Uterus (tissue), 2 donors: ENCODE measurements around the gene A1BG.

ENCODE experiments used
- POLR2A ChIP-seq, 2 donors: fragments of 450-650 bp; IDR thresholded peaks; one replicate each; pipeline ENCODE4 v1.6.1; 2016; ENCODE audit warnings: antibody characterized with exemption in 2 of 2, mild to moderate bottlenecking in 1 of 2, moderate library complexity in 1 of 2
- TF ChIP-seq, protein P1 (sequence below), 4 experiments: fragments of 200-600 bp in 2 of 4; fragments of 450-650 bp in 2 of 4; sonication (generic) in 2 of 4; IDR thresholded peaks; one replicate each; pipeline ENCODE4 v1.5.1; 2016 to 2019; ENCODE audit warnings: antibody characterized with exemption in 4 of 4, mild to moderate bottlenecking in 2 of 4, moderate library complexity in 1 of 4

DNA sequence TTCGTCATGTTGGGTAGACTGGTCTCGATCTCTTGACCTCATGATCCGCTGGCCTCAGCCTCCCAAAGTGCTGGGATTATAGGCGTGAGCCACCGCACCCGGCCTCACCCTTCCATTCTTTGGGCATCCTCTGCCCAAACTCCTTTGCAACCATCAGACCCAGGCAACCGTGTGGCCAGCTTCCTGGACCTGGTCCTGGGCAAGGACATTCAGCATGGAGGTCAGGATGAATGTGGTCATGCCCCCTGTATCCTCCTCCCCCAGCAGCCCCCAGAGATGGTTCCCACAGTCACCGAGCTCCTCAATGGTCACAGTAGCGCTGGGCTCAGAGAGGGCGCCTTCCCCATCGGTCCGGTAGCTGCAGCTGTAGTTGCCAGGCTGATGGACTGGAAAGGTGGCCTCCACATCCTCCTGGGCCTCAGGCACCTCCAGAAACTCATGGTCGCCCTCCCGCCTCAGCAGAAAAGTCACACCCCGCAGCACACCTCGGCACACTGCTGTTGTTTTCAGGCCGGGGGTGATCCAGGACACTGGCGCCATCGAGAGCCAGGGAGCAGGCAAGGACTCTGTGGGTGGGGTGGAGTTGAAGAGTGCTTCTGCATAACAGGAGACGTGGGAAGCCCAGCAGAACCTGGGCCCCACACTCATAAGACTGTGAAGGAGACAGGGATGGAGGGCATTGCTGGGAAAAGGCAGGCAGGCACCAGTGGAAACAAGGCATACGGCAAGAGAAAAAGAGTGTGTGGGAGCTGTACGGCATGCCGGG lies 1.1 kb downstream of the A1BG start:
- TF ChIP-seq, protein P1, sequence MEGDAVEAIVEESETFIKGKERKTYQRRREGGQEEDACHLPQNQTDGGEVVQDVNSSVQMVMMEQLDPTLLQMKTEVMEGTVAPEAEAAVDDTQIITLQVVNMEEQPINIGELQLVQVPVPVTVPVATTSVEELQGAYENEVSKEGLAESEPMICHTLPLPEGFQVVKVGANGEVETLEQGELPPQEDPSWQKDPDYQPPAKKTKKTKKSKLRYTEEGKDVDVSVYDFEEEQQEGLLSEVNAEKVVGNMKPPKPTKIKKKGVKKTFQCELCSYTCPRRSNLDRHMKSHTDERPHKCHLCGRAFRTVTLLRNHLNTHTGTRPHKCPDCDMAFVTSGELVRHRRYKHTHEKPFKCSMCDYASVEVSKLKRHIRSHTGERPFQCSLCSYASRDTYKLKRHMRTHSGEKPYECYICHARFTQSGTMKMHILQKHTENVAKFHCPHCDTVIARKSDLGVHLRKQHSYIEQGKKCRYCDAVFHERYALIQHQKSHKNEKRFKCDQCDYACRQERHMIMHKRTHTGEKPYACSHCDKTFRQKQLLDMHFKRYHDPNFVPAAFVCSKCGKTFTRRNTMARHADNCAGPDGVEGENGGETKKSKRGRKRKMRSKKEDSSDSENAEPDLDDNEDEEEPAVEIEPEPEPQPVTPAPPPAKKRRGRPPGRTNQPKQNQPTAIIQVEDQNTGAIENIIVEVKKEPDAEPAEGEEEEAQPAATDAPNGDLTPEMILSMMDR (IDR thresholded peaks at IDR 0.05): no peak
- no peak for TF ChIP-seq POLR2A (IDR thresholded peaks at IDR 0.05)
